Measurements from ENCODE around the gene DNASE2B. TPM values are rescaled to one million over a fixed set of nuclear protein-coding genes. Genes with fewer than 3 reads are reported as not detected.
A peak's percentile ranks its signal among the peaks of the same experiment; 100 is the strongest.

DNASE2B gene
- total RNA-seq, 1 donor from 2014 or later, result 0.26 TPM

DNA sequence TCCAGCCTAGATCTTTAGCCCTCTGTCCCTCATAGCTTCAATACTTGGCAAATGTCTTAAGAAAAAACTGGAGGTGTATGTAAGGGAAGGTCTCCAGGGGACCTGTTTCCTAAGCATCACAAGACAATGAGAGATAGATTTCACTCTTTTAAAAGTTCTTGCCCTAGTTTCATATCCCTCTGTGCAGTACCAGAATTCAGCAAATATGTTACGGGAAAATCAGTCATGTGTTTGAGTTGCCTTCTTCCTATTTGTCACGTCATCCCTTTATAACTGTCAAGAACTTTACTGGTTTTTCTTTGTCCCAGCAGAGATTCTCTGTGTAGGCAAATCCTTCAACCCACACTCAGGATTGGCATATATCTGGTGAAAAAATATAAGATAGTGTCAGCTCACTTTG is 32.3 kb downstream of the DNASE2B start:
- TF ChIP-seq, protein P1, sequence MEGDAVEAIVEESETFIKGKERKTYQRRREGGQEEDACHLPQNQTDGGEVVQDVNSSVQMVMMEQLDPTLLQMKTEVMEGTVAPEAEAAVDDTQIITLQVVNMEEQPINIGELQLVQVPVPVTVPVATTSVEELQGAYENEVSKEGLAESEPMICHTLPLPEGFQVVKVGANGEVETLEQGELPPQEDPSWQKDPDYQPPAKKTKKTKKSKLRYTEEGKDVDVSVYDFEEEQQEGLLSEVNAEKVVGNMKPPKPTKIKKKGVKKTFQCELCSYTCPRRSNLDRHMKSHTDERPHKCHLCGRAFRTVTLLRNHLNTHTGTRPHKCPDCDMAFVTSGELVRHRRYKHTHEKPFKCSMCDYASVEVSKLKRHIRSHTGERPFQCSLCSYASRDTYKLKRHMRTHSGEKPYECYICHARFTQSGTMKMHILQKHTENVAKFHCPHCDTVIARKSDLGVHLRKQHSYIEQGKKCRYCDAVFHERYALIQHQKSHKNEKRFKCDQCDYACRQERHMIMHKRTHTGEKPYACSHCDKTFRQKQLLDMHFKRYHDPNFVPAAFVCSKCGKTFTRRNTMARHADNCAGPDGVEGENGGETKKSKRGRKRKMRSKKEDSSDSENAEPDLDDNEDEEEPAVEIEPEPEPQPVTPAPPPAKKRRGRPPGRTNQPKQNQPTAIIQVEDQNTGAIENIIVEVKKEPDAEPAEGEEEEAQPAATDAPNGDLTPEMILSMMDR (IDR thresholded peaks at IDR 0.05; ENCODE audit: unreplicated experiment), result no peak
- H3K9me3 Mint-ChIP-seq (ENCODE audit: low read depth), result peaks cover 27% of the 10 kb centered on the region
- H3K4me1 Mint-ChIP-seq (ENCODE audit: low read depth), result peaks cover 13% of the 10 kb centered on the region
- DNase-seq (ENCODE audit: low spot score, unreplicated experiment), result no peak
- H3K4me3 Mint-ChIP-seq (ENCODE audit: low read depth), result no peak overlapping the region
- no peaks in the 10 kb centered on the region for H3K27me3 Mint-ChIP-seq
- H3K27ac Mint-ChIP-seq, result no peak overlapping the region
- peaks cover 15% of the 10 kb centered on the region for H3K36me3 Mint-ChIP-seq (ENCODE audit: insufficient read depth)

- Mint-ChIP-seq H3K4me3 (ENCODE audit: low read depth) (no peak overlapping the region), H3K27ac (peak overlapping the region; percentile 85), H3K9me3 (ENCODE audit: low read depth) (peaks cover 21% of the 10 kb centered on the region), H3K27me3 (no peaks in the 10 kb centered on the region), H3K36me3 (ENCODE audit: insufficient read depth) (peaks cover 15% of the 10 kb centered on the region), H3K4me1 (ENCODE audit: low read depth) (peaks cover 18% of the 10 kb centered on the region)
- DNase-seq (ENCODE audit: low spot score, unreplicated experiment), result peak; percentile 13
- TF ChIP-seq, protein P1 (IDR thresholded peaks at IDR 0.05; ENCODE audit: unreplicated experiment), result peak; percentile 87
These were observed 35.2 kb downstream of the DNASE2B start for GRCh38 chr1:84433258-84434080.

DNA sequence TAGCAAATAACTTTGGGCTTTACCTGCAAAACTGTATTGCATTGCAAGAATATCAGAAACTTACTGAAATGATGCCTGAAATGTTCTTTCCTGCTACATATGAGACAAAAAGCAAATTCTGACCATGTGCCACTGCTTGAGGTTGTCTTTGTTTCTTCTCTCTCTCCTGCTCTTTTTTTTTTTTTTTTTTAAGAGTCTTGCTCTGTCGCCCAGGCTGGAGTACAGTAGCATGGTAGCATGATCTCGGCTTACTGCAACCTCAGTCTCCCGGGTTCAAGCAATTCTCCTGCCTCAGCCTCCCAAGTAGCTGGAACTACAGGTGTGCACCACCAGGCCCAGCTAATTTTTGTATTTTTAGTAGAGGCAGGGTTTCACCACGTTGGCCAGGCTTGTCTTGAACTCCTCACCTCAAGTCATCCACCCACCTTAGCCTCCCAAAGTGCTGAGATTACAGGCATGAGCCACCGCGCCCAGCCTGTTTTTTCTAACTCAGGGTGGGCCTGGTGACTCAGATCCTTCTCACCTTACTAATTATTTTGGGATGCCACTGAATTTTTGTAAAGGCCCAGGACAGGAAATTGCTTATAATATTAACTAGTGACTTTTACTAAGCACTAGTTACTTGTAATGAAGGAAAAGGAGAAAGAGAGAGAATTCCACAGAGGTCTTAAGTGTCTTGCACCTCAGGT is 35.9 kb downstream of the DNASE2B start:
- Mint-ChIP-seq H3K27me3 (no peaks in the 10 kb centered on the region), H3K9me3 (ENCODE audit: low read depth) (peaks cover 15% of the 10 kb centered on the region), H3K27ac (no peak overlapping the region), H3K36me3 (ENCODE audit: insufficient read depth) (peaks cover 13% of the 10 kb centered on the region), H3K4me3 (ENCODE audit: low read depth) (no peak overlapping the region), H3K4me1 (ENCODE audit: low read depth) (peaks cover 14% of the 10 kb centered on the region)
- no peak for DNase-seq (ENCODE audit: low spot score, unreplicated experiment)
- TF ChIP-seq, protein P1 (IDR thresholded peaks at IDR 0.05; ENCODE audit: unreplicated experiment), result peak; percentile 1

GRCh38 chr1:84434801-84435549 is 36.7 kb downstream of the DNASE2B start:
- TF ChIP-seq, protein P1 (IDR thresholded peaks at IDR 0.05; ENCODE audit: unreplicated experiment), result no peak
- H3K27ac Mint-ChIP-seq, result no peak overlapping the region
- peaks cover 8% of the 10 kb centered on the region for H3K9me3 Mint-ChIP-seq (ENCODE audit: low read depth)
- no peak for DNase-seq (ENCODE audit: low spot score, unreplicated experiment)
- no peaks in the 10 kb centered on the region for H3K27me3 Mint-ChIP-seq
- H3K36me3 Mint-ChIP-seq (ENCODE audit: insufficient read depth), result peaks cover 7% of the 10 kb centered on the region
- H3K4me1 Mint-ChIP-seq (ENCODE audit: low read depth), result peaks cover 14% of the 10 kb centered on the region
- H3K4me3 Mint-ChIP-seq (ENCODE audit: low read depth), result no peak overlapping the region

All from progenitor cell of endocrine pancreas (in vitro differentiated cells).